ENCODE results near the gene GOLT1A. TPM values are rescaled to one million over a fixed set of nuclear protein-coding genes. Genes with fewer than 3 reads are reported as not detected.
A peak's percentile ranks its signal among the peaks of the same experiment; 100 is the strongest.

GOLT1A gene
- total and polyA plus RNA-seq, 2 donors = 2.1 to 9.1 TPM

DNA sequence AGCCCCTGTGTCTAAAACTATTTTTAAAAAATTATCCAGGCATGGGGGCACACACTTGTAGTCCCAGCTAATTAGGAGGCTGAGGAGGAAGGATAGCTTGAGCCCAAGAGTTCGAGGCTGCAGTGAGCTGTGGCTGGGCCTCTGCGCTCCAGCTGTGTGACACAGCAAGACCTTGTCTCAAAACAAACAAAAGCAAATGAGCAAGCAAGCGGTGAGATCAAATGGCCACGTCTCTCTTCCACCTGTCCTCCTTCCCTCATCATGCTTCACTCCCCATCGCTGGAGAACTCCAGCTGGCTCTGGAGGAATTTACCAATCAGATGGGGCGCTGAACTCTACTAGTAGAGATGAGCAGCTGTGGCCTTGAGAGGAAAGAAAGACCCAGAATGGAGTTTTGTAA lies 33.7 kb downstream of the GOLT1A start:
- Histone ChIP-seq H3K4me3 (ENCODE audit: low read depth, low read length) (no peak overlapping the region), H3K4me1 (ENCODE audit: insufficient read depth) (no peaks in the 10 kb centered on the region), H3K36me3 (ENCODE audit: insufficient read depth) (no peaks in the 10 kb centered on the region), H3K27ac (ENCODE audit: low read depth) (no peak overlapping the region)
- no peak for DNase-seq (ENCODE audit: extremely low spot score)
- 76% methylated on average over 6 of the region's 6 CpGs for WGBS

DNA sequence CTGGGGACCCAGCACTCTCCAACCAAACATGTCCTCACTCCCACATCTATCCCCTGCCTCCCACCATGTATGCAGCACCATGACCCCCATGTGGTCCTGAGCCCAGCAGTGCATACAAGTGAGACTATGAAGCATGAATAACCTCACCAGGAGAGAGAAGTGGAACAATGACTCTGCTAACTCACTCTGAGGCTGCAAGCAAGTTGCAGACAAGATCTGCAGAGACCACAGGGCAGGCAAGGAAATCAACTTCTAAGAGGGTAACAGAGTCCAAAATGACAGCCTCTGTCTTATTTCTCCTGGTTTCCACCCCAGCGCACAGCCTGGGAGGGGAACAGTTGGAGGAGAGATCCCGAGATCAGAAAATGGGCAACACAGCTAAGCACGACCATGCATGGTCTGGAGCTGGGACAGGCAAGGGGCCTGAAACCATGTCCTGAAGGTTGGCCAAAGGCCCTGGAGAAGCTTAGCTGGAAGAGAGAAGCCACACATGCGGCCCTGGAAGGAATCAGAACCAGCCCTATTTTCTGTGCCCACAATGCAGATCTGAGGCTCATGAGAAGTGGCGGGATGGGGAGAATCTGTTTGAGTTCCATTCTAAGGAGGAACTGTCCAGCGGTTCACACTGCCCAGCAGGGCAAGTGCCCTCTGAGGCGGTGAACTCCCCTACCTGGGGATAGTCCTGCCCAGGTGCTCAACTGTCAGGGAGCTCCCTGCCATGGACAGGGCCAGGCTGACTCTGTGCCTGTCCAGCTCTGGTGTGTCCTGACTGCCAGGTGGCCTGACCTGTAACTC lies 35.1 kb downstream of the GOLT1A start:
- 79% methylated on average over 7 of the region's 7 CpGs for WGBS
- DNase-seq (ENCODE audit: extremely low spot score) = no peak

DNA sequence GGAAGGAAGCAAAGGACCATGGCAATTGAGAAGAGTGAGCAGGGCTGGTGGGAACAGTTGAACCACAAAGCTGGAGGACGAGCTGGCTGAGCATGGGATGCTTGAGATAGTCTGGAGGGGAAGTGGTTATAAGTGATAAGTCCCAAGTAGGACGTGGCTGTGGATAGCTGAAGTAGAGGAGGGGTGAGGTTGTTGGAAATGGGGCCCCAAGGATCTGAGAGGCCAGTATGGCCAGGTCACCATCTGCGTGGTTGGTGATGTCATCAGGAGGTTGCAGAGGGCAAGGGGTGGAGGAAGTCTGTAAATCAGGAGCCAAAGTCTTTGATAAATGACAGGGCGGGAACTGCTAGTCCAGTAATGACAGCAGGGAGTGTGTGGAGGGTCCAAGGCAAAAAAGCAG lies 36.7 kb downstream of the GOLT1A start:
- Histone ChIP-seq H3K4me1 (ENCODE audit: insufficient read depth) (no peaks in the 10 kb centered on the region), H3K4me3 (ENCODE audit: low read depth, low read length) (no peak overlapping the region), H3K27ac (ENCODE audit: low read depth) (no peak overlapping the region), H3K36me3 (ENCODE audit: insufficient read depth) (no peaks in the 10 kb centered on the region)
- DNase-seq (ENCODE audit: extremely low spot score) = no peak
- 45% methylated on average over 4 of the region's 4 CpGs for WGBS

More for the DNA sequence above, 35.1 kb downstream of the GOLT1A start:
- no peaks in the 10 kb centered on the region for H3K36me3 ChIP-seq (ENCODE audit: insufficient read depth)
- H3K4me1 ChIP-seq (ENCODE audit: insufficient read depth) = no peaks in the 10 kb centered on the region
- H3K27ac ChIP-seq (ENCODE audit: low read depth) = no peak overlapping the region
- H3K4me3 ChIP-seq (ENCODE audit: low read depth, low read length) = no peak overlapping the region

DNA sequence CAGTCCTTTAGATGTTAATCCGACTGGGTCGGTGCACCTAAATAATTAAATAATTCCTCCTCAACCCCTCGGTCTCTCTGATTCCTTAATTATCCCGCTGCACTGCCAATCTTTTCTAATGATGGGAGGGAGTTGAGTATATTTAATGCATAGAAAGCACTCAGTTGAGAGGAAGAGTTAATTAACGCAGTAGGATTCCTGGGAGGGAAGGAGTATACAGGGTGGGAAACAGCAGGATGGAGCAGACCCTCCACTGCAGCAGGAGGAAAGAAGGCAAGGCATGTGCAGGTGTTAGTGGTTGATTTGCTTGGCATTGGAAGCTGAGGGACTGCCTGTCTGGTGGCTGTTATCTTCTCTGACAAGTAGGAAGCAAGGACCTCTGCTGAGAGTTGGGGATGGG lies 37.7 kb downstream of the GOLT1A start:
- no peaks in the 10 kb centered on the region for H3K4me1 ChIP-seq (ENCODE audit: insufficient read depth)
- WGBS = 74% methylated on average over 5 of the region's 5 CpGs
- no peak overlapping the region for H3K4me3 ChIP-seq (ENCODE audit: low read depth, low read length)
- no peak overlapping the region for H3K27ac ChIP-seq (ENCODE audit: low read depth)
- DNase-seq (ENCODE audit: extremely low spot score) = no peak
- no peaks in the 10 kb centered on the region for H3K36me3 ChIP-seq (ENCODE audit: insufficient read depth)

DNA sequence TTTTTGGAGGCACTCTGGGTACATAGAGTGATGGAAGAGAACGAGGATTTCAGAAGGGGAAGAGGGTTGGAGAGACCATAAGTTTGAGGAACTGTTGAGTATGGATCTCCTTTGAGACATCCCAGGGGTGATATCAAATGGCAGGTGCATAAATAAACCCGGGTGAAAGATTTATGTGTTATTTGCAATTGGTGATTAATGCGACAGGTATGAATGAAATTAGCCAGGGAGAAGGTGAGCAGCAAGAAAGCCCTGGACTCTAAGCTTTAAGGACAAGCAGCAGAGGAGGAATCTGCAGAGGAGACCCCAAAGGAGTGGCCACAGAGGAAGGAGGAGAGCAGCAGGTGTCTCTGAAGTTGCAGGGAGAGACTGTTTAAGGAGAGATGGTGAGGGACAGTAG lies 38.8 kb downstream of the GOLT1A start:
- no peaks in the 10 kb centered on the region for H3K4me1 ChIP-seq (ENCODE audit: insufficient read depth)
- H3K4me3 ChIP-seq (ENCODE audit: low read depth, low read length) = no peak overlapping the region
- no peaks in the 10 kb centered on the region for H3K36me3 ChIP-seq (ENCODE audit: insufficient read depth)
- 76% methylated on average over 3 of the region's 3 CpGs for WGBS
- no peak for DNase-seq (ENCODE audit: extremely low spot score)
- H3K27ac ChIP-seq (ENCODE audit: low read depth) = no peak overlapping the region

GRCh38 chr1:204172404-204173029 lies 41.3 kb downstream of the GOLT1A start:
- Histone ChIP-seq H3K36me3 (ENCODE audit: insufficient read depth) (no peaks in the 10 kb centered on the region), H3K4me3 (ENCODE audit: low read depth, low read length) (no peak overlapping the region), H3K4me1 (ENCODE audit: insufficient read depth) (no peaks in the 10 kb centered on the region), H3K27ac (ENCODE audit: low read depth) (no peak overlapping the region)
- no peak for DNase-seq (ENCODE audit: extremely low spot score)
- WGBS = 85% methylated on average over 2 of the region's 2 CpGs

DNA sequence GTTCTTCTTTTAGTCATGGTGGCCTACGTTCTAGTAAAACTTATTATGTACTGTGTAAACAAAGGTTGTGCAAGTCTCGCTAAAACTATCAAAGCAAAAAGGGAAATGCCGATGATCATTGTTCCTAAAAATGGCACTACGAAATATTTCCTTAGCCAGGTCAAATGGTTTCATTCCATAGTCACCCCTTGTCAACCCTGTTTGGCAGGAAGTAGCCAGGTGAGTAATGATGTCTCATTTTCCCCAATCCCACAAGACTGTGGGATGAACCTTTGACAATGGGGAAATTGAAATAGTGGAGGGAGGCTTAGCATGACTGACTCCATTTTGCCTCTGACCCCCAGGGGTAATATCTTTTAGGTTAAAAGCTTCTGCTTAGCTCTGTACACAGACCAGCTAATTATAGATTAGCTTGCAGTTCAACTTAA lies 42.0 kb downstream of the GOLT1A start:
- WGBS = 53% methylated on average over 4 of the region's 4 CpGs
- no peak overlapping the region for H3K4me3 ChIP-seq (ENCODE audit: low read depth, low read length)
- H3K4me1 ChIP-seq (ENCODE audit: insufficient read depth) = no peaks in the 10 kb centered on the region
- H3K27ac ChIP-seq (ENCODE audit: low read depth) = no peak overlapping the region
- H3K36me3 ChIP-seq (ENCODE audit: insufficient read depth) = no peaks in the 10 kb centered on the region
- no peak for DNase-seq (ENCODE audit: extremely low spot score)

GRCh38 chr1:204170494-204171155 lies 43.2 kb downstream of the GOLT1A start:
- no peaks in the 10 kb centered on the region for H3K4me1 ChIP-seq (ENCODE audit: insufficient read depth)
- H3K4me3 ChIP-seq (ENCODE audit: low read depth, low read length) = no peak overlapping the region
- no peak for DNase-seq (ENCODE audit: extremely low spot score)
- WGBS = 76% methylated on average over 3 of the region's 3 CpGs
- no peak overlapping the region for H3K27ac ChIP-seq (ENCODE audit: low read depth)
- H3K36me3 ChIP-seq (ENCODE audit: insufficient read depth) = no peaks in the 10 kb centered on the region

DNA sequence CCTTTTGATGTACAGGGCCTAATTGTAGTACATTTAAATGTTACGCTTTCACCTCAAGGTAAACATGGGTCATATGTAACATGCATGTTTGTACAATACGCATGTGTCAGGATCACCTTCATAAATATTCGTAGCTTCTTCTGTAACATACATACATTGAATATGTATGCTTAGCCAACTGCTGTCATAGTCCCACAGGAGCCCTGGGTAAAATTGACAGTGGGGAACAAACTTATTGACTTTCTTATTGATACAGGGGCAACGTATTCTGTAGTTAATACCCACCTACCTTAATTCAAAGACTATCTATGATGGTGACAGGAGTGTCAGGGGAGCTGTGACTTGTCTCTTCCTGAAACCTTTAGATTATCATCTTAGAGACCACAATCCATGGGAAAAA lies 43.9 kb downstream of the GOLT1A start:
- no peak for DNase-seq (ENCODE audit: extremely low spot score)
- H3K27ac ChIP-seq (ENCODE audit: low read depth) = no peak overlapping the region
- WGBS = 93% methylated on average over 4 of the region's 4 CpGs
- H3K4me3 ChIP-seq (ENCODE audit: low read depth, low read length) = no peak overlapping the region
- no peaks in the 10 kb centered on the region for H3K4me1 ChIP-seq (ENCODE audit: insufficient read depth)
- no peaks in the 10 kb centered on the region for H3K36me3 ChIP-seq (ENCODE audit: insufficient read depth)

- Histone ChIP-seq H3K4me1 (ENCODE audit: insufficient read depth) (no peaks in the 10 kb centered on the region), H3K27ac (ENCODE audit: low read depth) (no peak overlapping the region), H3K36me3 (ENCODE audit: insufficient read depth) (no peaks in the 10 kb centered on the region), H3K4me3 (ENCODE audit: low read depth, low read length) (no peak overlapping the region)
- WGBS = 92% methylated on average over 5 of the region's 5 CpGs
- no peak for DNase-seq (ENCODE audit: extremely low spot score)
These were observed 46.1 kb downstream of the GOLT1A start for GRCh38 chr1:204167730-204168129.

DNA sequence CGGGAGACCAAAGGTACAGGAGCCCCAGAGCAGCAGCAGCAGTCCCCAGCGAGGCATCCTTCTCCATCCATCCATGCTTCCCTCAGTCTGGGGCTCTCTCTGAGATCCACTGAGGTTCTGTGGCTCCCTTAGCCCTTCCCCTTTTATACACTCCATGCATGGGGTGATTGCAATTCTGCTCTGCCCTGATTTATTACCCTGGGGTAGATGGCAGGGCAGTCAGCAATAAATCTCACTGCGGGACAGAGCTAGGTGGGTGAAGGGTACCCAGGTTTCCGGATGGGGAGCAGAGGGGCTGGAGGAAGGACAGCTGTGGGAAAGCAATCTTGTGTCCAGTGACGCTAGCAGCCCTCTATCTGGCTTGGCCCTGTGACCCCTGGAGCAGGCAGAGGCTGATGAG lies 47.6 kb downstream of the GOLT1A start, which contains the start of gene REN:
REN (minus strand) TSS at position 119 of the 400 bp plus-strand sequence; CDS start at position 75, 44 bp downstream.
- DNase-seq (ENCODE audit: extremely low spot score) = no peak
- H3K4me3 ChIP-seq (ENCODE audit: low read depth, low read length) = no peak within 1 kb of the TSS
- WGBS = 47% methylated on average over 5 of the region's 5 CpGs
- H3K36me3 ChIP-seq (ENCODE audit: insufficient read depth) = no peaks in the 10 kb centered on the region
- no peaks in the 10 kb centered on the region for H3K4me1 ChIP-seq (ENCODE audit: insufficient read depth)
- no peak within 1 kb of the TSS for H3K27ac ChIP-seq (ENCODE audit: low read depth)

DNA sequence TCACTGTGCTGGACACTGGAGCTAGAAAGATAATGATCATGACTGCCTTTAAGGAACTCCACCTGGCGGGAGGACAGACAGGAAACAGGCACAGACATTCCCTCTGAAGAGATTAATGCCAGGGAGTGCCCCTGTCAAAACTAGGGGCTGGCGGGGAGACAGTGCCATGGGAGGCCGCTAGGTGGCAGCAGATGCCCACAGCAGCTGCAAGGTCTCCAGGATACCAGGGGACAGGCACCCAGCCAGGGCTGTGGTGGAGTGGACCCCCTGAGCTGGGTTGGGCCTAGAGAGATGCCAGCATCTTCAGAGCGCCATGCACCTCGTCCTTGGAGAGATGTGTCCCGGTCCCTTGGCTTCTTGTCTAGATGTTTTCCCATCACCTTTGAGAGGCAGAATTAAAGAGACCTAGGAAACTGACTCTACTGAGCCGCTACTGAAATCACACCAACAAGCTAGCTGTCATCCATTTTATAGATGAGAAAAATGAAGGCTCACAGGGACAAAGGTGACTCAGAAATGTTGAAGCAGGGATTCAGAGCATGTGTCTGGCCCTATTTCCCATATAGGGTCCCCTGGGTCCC lies 51.2 kb downstream of the GOLT1A start:
- Histone ChIP-seq H3K36me3 (ENCODE audit: insufficient read depth) (no peaks in the 10 kb centered on the region), H3K4me1 (ENCODE audit: insufficient read depth) (no peaks in the 10 kb centered on the region), H3K27ac (ENCODE audit: low read depth) (no peak overlapping the region), H3K4me3 (ENCODE audit: low read depth, low read length) (no peak overlapping the region)
- WGBS = 16% methylated on average over 7 of the region's 7 CpGs
- DNase-seq (ENCODE audit: extremely low spot score) = peak; percentile 70

DNA sequence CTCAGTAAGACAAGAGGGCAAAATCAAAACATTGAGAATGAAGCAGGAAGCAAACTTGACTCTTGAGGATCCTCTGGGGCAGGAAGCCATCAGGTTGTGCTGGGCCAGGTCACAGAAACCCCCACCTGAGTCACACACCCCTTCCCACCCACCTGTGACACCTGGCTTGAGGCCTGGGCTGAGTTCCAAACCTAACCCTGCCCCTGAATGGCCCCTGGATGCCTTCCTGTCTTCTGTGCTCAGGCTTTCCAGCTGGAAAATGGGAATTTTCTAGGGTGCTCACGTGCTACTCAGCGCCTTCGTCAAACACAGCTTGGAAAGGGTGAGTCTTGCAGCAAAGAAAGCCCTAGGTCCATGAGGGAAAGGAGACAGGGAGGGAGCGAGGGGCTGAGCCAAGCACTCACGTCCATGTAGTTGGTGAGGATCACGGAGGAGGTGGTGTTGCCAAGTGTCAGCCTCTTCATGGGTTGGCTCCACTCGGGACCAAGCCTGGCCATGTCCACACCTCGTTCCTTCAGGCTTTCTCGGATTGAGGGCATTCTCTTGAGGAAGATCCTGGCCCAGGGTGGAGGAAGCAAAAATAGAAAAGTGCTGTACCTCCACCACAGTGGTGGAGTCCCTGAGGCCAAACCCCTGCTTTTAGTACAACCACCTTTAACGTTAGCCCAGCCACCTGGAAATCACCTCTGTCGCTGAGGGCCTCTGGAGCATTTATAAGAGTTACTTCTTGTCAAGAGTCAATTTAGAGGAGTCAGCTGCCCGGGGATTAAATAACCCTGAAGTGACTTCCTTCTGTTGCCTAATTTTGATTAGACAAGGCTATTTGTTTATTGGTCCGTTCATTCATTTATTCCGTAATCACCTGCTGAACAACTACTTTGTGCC lies 51.9 kb downstream of the GOLT1A start:
- no peak overlapping the region for H3K4me3 ChIP-seq (ENCODE audit: low read depth, low read length)
- no peak overlapping the region for H3K27ac ChIP-seq (ENCODE audit: low read depth)
- WGBS = 57% methylated on average over 14 of the region's 14 CpGs
- H3K4me1 ChIP-seq (ENCODE audit: insufficient read depth) = no peaks in the 10 kb centered on the region
- DNase-seq (ENCODE audit: extremely low spot score) = no peak
- H3K36me3 ChIP-seq (ENCODE audit: insufficient read depth) = no peaks in the 10 kb centered on the region

All from urinary bladder (tissue), 4 donors.